GM21619 (cell line): ENCODE data around the gene RNF144A.

Experiments
- ATAC-seq: cut with Tn5 transposase; IDR thresholded peaks from one replicate; pipeline ENCODE4 v1.9.1; 2021; ENCODE audit not compliant: unreplicated experiment

Gene RNF144A

DNA sequence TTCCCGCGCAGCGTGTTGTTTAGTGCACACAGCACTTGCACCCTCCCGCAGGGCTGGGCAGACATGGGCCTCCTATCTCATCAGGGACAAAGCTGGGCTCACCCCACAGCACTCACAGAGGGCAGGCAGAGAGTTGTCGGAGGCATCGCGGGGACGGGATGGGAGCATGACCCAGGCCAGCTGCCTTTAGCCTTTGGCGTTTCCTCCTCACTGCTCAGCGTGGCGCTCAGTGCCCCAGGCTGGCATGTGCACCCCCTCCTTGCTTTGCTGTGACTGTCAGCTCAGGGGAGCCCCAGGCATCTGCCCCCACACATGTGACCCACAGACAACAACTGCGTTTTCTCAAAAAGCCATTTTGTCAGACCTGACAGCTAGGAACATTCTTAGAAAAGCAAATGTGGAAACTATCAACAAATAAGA lies 101.1 kb downstream of the RNF144A start:
- ATAC-seq = no peak

- no peak for ATAC-seq
These were observed 101.6 kb downstream of the RNF144A start for GRCh38 chr2:7018767-7019166.

DNA sequence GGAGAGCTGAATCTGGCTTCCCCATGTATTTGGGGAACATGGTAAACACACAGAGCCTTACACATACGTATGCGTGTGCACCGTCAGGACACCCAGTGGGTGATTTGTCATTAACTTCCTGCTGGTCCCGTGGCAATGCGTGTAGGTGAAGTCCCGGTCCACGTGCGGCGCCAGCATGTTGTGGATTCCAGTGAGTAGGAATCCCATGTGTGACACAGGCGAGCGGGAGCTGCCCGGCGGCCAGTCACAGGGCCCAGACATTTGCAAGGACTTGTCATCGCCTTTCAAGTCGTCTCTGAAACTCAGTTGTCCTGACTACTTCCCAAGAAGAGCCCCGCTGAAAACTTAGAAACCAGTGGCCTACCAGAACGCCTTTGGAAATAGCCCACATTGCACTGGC lies 102.0 kb downstream of the RNF144A start:
- ATAC-seq = no peak

GRCh38 chr2:7020059-7020458 lies 102.8 kb downstream of the RNF144A start:
- ATAC-seq = no peak

- ATAC-seq = no peak
These were observed 103.3 kb downstream of the RNF144A start for GRCh38 chr2:7020468-7020867.

DNA sequence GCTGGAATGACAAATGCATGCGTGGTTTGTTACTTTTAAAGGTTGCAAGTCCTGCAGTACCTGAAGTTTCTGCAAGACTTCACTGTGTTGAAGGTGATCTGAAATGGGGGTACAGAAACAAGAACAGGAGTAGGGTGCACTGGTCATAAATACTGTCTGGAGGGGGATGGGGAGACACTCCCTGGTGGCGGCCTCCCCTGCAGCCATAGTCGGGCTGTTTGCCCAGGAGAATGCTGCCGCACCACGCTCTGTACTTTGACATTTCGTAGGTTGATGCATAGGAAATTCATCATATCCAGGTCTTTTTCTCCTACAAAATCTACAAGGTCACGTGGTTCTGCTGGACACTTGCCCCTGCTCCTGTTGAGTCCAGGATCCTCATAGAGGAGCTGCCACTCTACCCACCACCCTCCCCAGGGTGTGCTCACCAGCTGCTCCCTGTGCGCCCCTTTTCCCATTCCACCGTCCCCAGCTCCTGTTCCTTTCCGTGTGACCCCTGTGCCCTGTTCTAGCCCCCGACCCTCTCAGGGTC lies 103.8 kb downstream of the RNF144A start:
- no peak for ATAC-seq

DNA sequence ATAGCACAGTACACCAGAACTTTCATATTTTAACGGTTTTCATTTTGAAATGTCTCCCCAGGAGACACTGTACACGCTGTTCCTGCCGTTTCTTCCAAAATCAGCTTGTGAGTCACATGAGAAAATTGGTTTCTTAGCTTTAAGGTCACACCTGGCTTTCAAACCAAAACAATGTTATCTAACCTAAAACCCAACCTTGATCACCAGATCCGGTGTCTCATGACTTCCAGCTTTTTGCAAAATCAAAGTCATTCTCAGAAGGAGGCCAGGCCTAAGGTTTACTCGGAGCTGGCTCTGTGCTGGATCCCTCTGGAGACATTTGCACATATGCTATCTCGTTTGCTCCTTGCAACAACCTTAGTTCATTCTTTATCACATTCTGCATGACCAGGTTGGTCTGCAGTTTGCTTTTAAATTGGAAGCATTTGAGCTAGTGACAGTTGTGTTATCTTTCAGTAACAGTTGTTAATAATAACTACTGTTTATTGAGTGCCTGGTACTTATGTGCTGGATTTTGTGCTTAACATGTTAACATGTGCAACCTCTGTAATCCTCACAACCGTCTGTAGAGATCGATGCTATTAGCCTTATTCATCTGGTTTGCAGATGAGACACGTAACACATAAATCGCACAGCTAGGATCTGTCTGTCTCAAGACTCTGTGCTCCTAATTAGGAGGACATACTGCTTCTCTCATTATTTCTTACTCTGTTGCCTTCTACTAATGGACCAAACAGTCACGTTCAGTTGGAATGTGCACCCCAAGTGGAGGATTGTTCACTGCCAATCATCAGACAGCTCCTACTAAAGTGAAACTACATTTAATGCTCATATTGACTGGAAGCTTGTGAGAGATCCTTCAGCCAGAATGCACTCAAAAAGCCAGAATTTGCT lies 105.5 kb downstream of the RNF144A start:
- ATAC-seq = no peak

GRCh38 chr2:7023542-7023941 lies 106.3 kb downstream of the RNF144A start:
- ATAC-seq = no peak

DNA sequence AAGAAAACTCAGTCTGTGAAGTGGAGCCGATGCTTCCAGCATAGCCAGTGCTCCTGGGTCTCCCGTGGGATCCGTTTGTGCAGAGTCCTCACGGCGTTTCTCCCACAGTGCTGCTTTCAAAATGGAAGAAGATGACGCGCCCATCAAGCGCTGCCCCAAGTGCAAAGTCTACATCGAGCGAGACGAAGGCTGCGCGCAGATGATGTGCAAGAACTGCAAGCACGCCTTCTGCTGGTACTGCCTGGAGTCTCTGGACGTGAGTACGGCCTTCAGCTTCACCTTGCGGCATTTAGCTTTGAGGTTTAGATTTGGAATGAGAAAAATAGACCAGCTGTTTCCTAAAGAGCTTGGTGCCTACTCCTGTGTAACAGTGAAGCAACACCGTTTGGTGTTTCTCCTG lies 107.0 kb downstream of the RNF144A start:
- no peak for ATAC-seq

- ATAC-seq = no peak
These were observed 107.9 kb downstream of the RNF144A start for GRCh38 chr2:7025082-7025481.

GRCh38 chr2:7026742-7027141 lies 109.5 kb downstream of the RNF144A start:
- ATAC-seq = no peak

- no peak for ATAC-seq
These were observed 110.2 kb downstream of the RNF144A start for GRCh38 chr2:7027411-7027810.

- no peak for ATAC-seq
These were observed 110.9 kb downstream of the RNF144A start for GRCh38 chr2:7027956-7028655.

GRCh38 chr2:7028846-7029245 lies 111.6 kb downstream of the RNF144A start:
- ATAC-seq = no peak

DNA sequence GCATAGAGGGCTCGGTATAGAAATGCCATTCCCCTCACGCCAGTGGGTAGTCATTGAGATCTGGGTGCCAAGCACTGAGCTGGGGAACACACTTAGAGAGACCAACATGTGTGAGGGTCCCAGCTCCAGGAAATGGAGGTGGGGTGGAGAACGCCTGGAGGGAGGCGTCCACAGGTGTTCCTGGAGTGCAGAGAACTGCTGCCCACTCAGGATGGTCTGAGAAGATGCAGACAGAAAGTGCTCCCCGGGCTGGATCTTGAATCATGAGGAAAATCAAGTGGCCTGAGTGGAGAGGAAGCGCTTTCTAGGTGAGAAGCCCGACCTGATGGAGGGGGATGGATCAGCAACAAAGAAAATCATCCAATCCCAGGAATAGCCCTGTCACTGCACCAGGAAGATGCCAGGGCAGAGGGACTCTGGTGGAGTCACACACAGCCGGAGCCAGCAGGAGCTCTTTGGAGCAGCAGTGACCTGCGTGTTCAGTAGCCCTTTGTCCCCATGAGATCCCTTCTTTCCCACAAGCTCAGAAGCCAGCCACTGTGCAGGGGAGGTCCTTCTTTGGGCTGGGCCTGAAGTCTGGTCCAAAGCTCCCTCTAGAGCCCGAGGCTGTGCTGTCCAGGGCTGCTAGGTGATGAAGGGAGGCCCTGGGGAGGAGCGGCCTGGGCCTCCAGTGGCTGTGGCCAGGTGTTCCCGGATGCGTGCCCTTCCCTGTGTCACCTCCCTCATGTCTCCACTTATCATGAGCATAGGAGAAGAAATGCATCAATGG lies 112.3 kb downstream of the RNF144A start:
- ATAC-seq = no peak

DNA sequence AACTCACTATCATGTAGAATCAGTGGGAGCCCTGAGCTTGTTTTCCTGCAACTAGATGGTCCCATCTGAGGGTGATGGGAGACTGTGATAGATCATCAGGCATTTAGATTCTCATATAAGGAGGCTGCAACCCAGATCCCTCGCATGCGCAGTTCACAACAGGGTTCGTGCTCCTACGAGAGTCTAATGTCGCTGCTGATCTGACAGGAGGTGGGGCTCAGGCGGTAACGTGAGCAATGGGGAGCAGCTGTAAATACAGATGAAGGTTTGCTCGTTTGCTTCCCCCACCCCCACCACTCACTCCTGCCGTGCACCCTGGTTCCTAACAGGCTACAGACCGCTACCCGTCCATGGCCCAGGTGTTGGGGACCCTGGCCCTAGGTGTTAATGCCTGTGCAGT lies 113.6 kb downstream of the RNF144A start:
- no peak for ATAC-seq

DNA sequence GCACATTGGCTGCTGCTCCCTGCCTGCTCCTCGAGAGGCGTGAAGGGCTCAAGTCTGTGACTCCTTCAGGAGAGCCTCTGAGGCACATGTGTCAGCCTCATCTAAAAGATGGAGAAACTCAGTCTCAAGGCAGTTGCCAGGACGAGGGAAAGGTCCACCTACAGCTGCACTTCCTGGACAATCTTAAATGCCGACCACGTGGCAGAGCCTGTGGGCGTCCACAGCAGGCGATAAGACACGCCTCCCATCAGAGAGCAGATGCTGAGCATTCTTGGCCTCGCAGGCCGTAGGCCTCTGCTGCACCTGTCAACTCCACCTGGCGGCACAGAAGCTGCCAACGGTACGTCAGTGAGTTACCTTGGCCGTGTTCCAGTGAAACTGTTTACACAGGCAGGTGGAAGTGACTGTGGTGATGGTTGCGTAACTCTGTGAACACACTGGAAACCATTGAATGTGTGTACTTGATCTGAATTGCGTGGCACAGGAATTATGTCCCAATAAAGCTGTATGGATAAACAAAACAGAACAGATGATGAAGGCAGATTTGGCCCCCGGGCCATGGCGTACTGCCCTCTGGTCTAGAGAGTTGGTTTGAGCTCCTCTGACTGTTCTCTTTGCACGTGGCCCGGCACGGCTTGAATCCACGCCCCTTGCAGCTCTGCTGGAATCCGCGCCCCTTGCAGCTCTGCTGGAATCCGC lies 114.5 kb downstream of the RNF144A start:
- no peak for ATAC-seq

DNA sequence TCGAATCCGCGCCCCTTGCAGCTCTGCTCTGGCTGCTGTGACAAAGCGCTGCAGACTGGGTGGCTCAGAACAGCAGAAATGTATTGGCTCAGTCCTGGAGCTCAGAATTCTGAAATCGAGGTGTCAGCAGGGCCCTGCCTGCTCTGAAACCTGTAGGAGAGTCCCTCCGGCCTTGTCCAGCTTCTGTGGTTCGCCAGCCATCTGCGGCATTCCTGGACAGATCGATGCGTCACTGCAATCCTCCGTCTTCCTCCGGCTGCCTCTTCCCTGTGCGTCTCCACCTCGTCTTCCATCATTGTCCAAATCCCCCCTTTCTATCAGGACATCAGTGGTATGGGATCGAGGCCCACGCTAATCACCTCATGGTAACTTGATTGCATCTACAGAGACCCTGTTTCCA lies 115.2 kb downstream of the RNF144A start:
- no peak for ATAC-seq

DNA sequence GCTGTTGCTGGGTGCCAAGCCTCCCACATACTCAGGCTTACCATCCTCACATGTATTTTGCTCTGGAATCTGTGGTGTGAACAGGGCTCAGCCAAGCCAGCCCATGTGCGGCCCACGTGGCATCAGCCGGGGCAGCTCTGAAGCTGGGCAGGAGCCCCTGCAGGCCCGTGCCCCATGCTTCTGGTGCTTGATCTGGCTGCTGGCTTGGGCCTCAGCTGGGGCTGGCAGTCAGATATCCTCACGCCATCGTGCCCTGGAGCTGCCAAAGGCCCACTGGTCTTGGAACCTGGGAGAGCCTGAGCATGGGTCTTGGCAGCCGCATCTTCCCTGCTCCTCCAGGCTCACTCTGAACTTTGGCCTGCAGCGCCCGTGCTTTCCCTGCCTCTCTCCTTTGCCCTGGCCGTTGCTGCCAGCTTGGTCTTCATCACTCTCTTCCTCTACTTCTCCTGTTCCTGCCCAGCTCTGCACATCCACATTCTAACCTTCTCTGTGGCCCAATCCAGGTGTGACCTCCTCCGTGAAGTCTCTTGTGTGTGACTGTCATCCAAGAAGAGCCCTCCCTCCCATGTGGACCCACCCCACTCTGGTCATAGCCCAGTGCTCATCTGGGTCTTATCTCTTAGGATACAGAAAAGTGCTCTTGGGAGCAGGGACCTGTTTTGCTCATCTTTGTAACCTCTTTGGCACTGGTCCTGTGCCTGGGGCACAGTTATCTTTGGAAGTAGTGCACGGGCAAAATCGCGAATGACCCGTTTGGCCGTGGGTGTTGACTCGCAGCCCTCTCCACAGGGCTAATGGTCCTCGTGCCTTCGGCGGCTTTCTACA lies 116.1 kb downstream of the RNF144A start:
- no peak for ATAC-seq

DNA sequence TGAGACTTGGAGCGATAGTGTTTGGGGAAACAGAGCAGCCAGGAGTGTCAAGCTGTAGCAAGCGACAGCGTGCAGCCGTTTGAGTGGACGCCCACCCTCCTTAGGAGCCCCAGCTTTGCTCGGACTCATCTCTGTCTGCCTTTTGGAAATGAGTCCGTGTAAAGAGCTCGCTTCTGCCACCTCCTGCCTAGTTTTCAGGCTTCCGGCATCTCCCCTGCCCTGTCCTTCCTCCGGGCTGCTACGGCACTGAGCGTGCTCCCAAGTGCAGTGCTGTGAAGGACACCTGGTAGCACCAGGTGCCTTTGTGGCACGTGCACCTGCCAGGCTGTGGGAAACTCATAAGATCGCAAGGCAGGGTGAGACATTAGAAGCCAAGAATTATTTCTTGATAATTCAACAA lies 117.1 kb downstream of the RNF144A start:
- ATAC-seq = no peak
